ENCODE measurements around the gene CHRM5.

GRCh38 chr15:33923446-33923845, 44.9 kb upstream of the CHRM5 start:
- TF ChIP-seq CTCF (IDR thresholded peaks at IDR 0.05) (no peak), POLR2AphosphoS5 (IDR thresholded peaks at IDR 0.05; ENCODE audit: low read depth, low read length) (no peak)
